ENCODE data around the gene FOXB2. TPM values are rescaled to one million over a fixed set of nuclear protein-coding genes. Genes with fewer than 3 reads are reported as not detected.

The FOXB2 gene
- total and polyA plus RNA-seq, 2 donors (not counting 3 experiments of a cell fraction or from before 2014, with no cell fraction given) = not detected

GRCh38 chr9:76988941-76989340 lies 30.5 kb upstream of the FOXB2 start:
- Histone ChIP-seq H3K79me2 (ENCODE audit: control insufficient read depth, insufficient read depth, low read length) (no peaks in the 10 kb centered on the region), H3K4me3 (replicated peaks in 1 of 3; ENCODE audit: insufficient read depth in 1 of 3, low read depth in 1 of 3, low read length in 3 of 3) (no peak overlapping the region), H3K4me1 (ENCODE audit: control insufficient read depth, extremely low read depth, insufficient read depth, low read length) (no peaks in the 10 kb centered on the region), H3K9me3 (replicated peaks; ENCODE audit: control insufficient read depth, insufficient read depth, low read length) (no peaks in the 10 kb centered on the region), H3K4me2 (ENCODE audit: insufficient read depth, low read length) (no peak overlapping the region), H3K9me1 (replicated peaks; ENCODE audit: control insufficient read depth, extremely low read depth, insufficient read depth, low read length) (no peaks in the 10 kb centered on the region), H2AFZ (ENCODE audit: low read depth, low read length) (no peak overlapping the region), H3K9ac (replicated peaks; ENCODE audit: extremely low read depth, insufficient read depth, low read length) (no peak overlapping the region), H3K27ac (ENCODE audit: insufficient read depth, low read depth, low read length) (no peak overlapping the region), H4K20me1 (replicated peaks; ENCODE audit: control insufficient read depth, extremely low read depth, insufficient read depth, low read length) (no peaks in the 10 kb centered on the region), H3K36me3 (ENCODE audit: control insufficient read depth in 2 of 2, extremely low read depth in 1 of 2, insufficient read depth in 2 of 2, low read length in 2 of 2) (no peaks in the 10 kb centered on the region), H3K27me3 (ENCODE audit: control insufficient read depth in 2 of 2, insufficient read depth in 2 of 2, low read length in 2 of 2) (peaks cover 7 to 10% of the 10 kb centered on the region in 2 experiments)
- BruUV-seq (replicated peaks) = no TSS peak
- DNase-seq (ENCODE audit: low read depth, low spot score) = no peak
- CTCF ChIA-PET = interaction anchor here (1.3 kb wide), 1 partner anchor 179 kb away, joined by 13 read pairs; no protein-coding TSS in a partner anchor
- TF ChIP-seq POLR2AphosphoS5 (IDR thresholded peaks at IDR 0.05; ENCODE audit: insufficient read depth, low read depth, low read length) = no peak
- TF ChIP-seq GATA2 (IDR thresholded peaks at IDR 0.05; ENCODE audit: insufficient read depth, insufficient read length, low read depth, low read length) = no peak
- TF ChIP-seq, protein P1, sequence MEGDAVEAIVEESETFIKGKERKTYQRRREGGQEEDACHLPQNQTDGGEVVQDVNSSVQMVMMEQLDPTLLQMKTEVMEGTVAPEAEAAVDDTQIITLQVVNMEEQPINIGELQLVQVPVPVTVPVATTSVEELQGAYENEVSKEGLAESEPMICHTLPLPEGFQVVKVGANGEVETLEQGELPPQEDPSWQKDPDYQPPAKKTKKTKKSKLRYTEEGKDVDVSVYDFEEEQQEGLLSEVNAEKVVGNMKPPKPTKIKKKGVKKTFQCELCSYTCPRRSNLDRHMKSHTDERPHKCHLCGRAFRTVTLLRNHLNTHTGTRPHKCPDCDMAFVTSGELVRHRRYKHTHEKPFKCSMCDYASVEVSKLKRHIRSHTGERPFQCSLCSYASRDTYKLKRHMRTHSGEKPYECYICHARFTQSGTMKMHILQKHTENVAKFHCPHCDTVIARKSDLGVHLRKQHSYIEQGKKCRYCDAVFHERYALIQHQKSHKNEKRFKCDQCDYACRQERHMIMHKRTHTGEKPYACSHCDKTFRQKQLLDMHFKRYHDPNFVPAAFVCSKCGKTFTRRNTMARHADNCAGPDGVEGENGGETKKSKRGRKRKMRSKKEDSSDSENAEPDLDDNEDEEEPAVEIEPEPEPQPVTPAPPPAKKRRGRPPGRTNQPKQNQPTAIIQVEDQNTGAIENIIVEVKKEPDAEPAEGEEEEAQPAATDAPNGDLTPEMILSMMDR (IDR thresholded peaks at IDR 0.05; ENCODE audit: extremely low read depth in 1 of 2, insufficient read depth in 1 of 2, low read depth in 1 of 2, low read length in 2 of 2) = no peak
- TF ChIP-seq FOS (IDR thresholded peaks at IDR 0.05; ENCODE audit: borderline replicate concordance, insufficient read depth, low read length) = no peak
- no peak for TF ChIP-seq MYC (IDR thresholded peaks at IDR 0.05; ENCODE audit: low read depth, low read length)
- no peak for TF ChIP-seq POLR2A (IDR thresholded peaks at IDR 0.05; ENCODE audit: low read depth, low read length)
- TF ChIP-seq EZH2 (IDR thresholded peaks at IDR 0.05; ENCODE audit: borderline replicate concordance, low read depth, low read length, severe bottlenecking) = no peak
- TF ChIP-seq, protein P2, sequence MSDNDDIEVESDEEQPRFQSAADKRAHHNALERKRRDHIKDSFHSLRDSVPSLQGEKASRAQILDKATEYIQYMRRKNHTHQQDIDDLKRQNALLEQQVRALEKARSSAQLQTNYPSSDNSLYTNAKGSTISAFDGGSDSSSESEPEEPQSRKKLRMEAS (IDR thresholded peaks at IDR 0.05; ENCODE audit: insufficient read depth, insufficient read length) = no peak
- no peak for TF ChIP-seq JUN (IDR thresholded peaks at IDR 0.05; ENCODE audit: borderline replicate concordance, insufficient read depth, insufficient read length, low read depth)
- POLR2A ChIA-PET = no interaction called here
- dilution Hi-C loops (cut with MboI; ENCODE audit: extremely low pct_ligation_motif_present, low sequenced_read_pairs) (no loop called here), intact Hi-C loops (cut with micrococcal nuclease) (no loop called here)
- FAIRE-seq = no peak
